Suprapubic skin (tissue), 4 donors: ENCODE measurements around the gene ZNF462. TPM values are rescaled to one million over a fixed set of nuclear protein-coding genes. Genes with fewer than 3 reads are reported as not detected.

Source experiments
- DNase-seq, 2 donors: peaks; one replicate each; pipeline ENCODE4 v3.0.0-alpha.2; 2019; ENCODE audit warnings: low spot score in 2 of 2
- H3K27ac ChIP-seq: fragments of 200-600 bp; sonication (generic); one replicate; pipeline ENCODE4 v1.5.1; 2019
- H3K27me3 ChIP-seq: fragments of 200-600 bp; sonication (generic); one replicate; pipeline ENCODE4 v1.5.1; 2019
- H3K36me3 ChIP-seq: fragments of 200-600 bp; sonication (generic); one replicate; pipeline ENCODE4 v1.5.1; 2019
- H3K4me1 ChIP-seq: fragments of 200-600 bp; sonication (generic); one replicate; pipeline ENCODE4 v1.5.1; 2019
- H3K4me3 ChIP-seq: fragments of 200-600 bp; sonication (generic); one replicate; pipeline ENCODE4 v1.5.1; 2019; ENCODE audit warnings: mild to moderate bottlenecking
- H3K9me3 ChIP-seq: fragments of 200-600 bp; sonication (generic); one replicate; pipeline ENCODE4 v1.5.1; 2019
- EP300 ChIP-seq: sonication (generic); formaldehyde crosslinking; IDR thresholded peaks from one replicate; pipeline ENCODE4 v1.6.1; 2017; ENCODE audit warnings: antibody characterized with exemption
- POLR2A ChIP-seq, 2 donors: fragments of 450-650 bp; IDR thresholded peaks; one replicate each; pipeline ENCODE4 v1.6.1; 2017; ENCODE audit warnings: antibody characterized with exemption in 2 of 2, mild to moderate bottlenecking in 2 of 2, moderate library complexity in 2 of 2
- POLR2AphosphoS5 ChIP-seq, 3 donors: sonication (generic); formaldehyde crosslinking; IDR thresholded peaks; one replicate each; pipeline ENCODE4 v1.6.1; 2017; ENCODE audit warnings: antibody characterized with exemption in 3 of 3
- WGBS: methylation state at CpG from one replicate; pipeline ENCODE4 v1.1.5; 2018; 5-methylcytosine and 5-hydroxymethylcytosine counted together
- total RNA-seq, 4 donors: library from RNA; depleted of rRNA; stranded (reverse); fragments of >200 nt; gene quantifications; one replicate each; pipeline ENCODE4 v1.1.0, GENCODE V29; 2016
- TF ChIP-seq, protein P1 (sequence below), 2 donors: fragments of 200-600 bp in 1 of 2; fragments of 450-650 bp in 1 of 2; sonication (generic) in 1 of 2; IDR thresholded peaks; one replicate each; pipeline ENCODE4 v1.5.1; 2016 to 2019; ENCODE audit warnings: antibody characterized with exemption in 2 of 2, mild to moderate bottlenecking in 1 of 2, moderate library complexity in 1 of 2

Gene ZNF462
- total RNA-seq, 4 donors from 2014 or later = 16.4 to 35.2 (median 29.7) TPM

- Histone ChIP-seq H3K4me3 (no peak overlapping the region), H3K27ac (peak overlapping the region; percentile 78), H3K36me3 (peaks cover 12% of the 10 kb centered on the region), H3K27me3 (no peaks in the 10 kb centered on the region), H3K9me3 (no peaks in the 10 kb centered on the region), H3K4me1 (peaks cover 41% of the 10 kb centered on the region)
- no peak for DNase-seq
- 95% methylated on average over 4 of the region's 4 CpGs for WGBS
- TF ChIP-seq POLR2AphosphoS5 (IDR thresholded peaks at IDR 0.05) = no peak
- TF ChIP-seq EP300 = no peak
- TF ChIP-seq POLR2A (IDR thresholded peaks at IDR 0.05) = no peak
- TF ChIP-seq, protein P1, sequence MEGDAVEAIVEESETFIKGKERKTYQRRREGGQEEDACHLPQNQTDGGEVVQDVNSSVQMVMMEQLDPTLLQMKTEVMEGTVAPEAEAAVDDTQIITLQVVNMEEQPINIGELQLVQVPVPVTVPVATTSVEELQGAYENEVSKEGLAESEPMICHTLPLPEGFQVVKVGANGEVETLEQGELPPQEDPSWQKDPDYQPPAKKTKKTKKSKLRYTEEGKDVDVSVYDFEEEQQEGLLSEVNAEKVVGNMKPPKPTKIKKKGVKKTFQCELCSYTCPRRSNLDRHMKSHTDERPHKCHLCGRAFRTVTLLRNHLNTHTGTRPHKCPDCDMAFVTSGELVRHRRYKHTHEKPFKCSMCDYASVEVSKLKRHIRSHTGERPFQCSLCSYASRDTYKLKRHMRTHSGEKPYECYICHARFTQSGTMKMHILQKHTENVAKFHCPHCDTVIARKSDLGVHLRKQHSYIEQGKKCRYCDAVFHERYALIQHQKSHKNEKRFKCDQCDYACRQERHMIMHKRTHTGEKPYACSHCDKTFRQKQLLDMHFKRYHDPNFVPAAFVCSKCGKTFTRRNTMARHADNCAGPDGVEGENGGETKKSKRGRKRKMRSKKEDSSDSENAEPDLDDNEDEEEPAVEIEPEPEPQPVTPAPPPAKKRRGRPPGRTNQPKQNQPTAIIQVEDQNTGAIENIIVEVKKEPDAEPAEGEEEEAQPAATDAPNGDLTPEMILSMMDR (IDR thresholded peaks at IDR 0.05) = no peak
These were observed 57.1 kb downstream of the ZNF462 start for GRCh38 chr9:106920091-106920490.

DNA sequence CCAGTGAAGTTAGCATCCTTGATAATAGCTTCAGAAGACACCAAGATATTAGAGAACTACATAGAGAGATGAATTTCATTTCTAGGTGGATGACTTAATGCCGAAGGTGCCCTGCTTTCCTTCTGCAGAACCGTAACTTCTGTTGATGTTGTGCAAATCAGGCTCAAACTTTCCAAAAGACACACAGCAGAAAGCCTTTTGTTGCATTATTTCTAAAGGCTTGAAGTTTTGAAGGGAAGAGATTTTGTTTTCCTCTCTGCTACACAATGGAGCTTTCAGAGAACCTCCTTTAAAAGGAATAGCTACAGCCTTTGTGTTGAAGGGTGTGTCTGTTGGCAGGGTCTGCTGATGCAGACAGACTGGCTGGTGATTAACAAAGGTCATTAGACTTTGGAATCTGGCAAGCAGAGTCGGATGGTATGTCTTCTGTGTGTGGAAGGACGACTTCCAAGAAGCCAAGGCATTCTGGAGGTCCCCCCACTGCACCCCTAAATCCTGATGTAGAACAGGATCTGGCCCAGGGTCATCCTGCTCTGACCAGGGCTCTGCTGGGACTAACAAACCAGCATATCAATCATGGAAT, 57.8 kb downstream of the ZNF462 start:
- no peaks in the 10 kb centered on the region for H3K27me3 ChIP-seq
- WGBS = 28% methylated on average over 4 of the region's 4 CpGs

GRCh38 chr9:106921341-106921899, 58.5 kb downstream of the ZNF462 start:
- Histone ChIP-seq H3K27me3 (no peaks in the 10 kb centered on the region), H3K4me3 (peak overlapping the region; percentile 9), H3K4me1 (peaks cover 40% of the 10 kb centered on the region), H3K36me3 (peaks cover 25% of the 10 kb centered on the region), H3K9me3 (no peaks in the 10 kb centered on the region), H3K27ac (peak overlapping the region; percentile 78)
- no peak for DNase-seq
- TF ChIP-seq, protein P1 (IDR thresholded peaks at IDR 0.05) = no peak
- 26% methylated on average over 3 of the region's 3 CpGs for WGBS

More for the DNA sequence above, 57.8 kb downstream of the ZNF462 start:
- peaks cover 19% of the 10 kb centered on the region for H3K36me3 ChIP-seq
- TF ChIP-seq, protein P1 (IDR thresholded peaks at IDR 0.05) = no peak
- no peak for TF ChIP-seq POLR2A (IDR thresholded peaks at IDR 0.05)
- peak overlapping the region; percentile 78 for H3K27ac ChIP-seq
- DNase-seq = no peak
- H3K4me3 ChIP-seq = peak overlapping the region; percentile 9
- H3K4me1 ChIP-seq = peaks cover 41% of the 10 kb centered on the region
- no peaks in the 10 kb centered on the region for H3K9me3 ChIP-seq

DNA sequence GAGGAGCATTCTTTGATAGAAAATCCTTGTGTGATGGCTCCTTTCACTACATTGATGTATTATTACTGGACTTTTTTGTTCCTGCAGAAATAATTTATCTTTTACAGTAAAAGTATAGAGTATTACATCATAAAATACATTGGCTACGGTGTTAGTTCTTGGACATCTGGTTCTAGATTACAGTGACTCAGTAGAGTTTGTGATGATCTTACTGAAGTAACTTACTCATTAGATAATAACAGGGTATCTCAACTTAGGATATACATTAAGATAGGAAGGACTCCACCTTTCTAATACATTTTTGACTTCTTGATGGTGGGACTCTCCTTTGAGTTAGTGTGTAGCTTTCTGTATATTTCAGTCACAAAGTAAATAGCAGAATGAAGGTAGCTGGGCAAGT, 59.1 kb downstream of the ZNF462 start:
- WGBS = 39% methylated on average over 1 of the region's 1 CpG
- H3K4me3 ChIP-seq = peak overlapping the region; percentile 9
- DNase-seq = no peak

GRCh38 chr9:106925392-106925791, 62.4 kb downstream of the ZNF462 start:
- WGBS = 93% methylated on average over 4 of the region's 7 CpGs

More for the DNA sequence above, 59.1 kb downstream of the ZNF462 start:
- Histone ChIP-seq H3K4me1 (peaks cover 35% of the 10 kb centered on the region), H3K27me3 (no peaks in the 10 kb centered on the region), H3K9me3 (no peaks in the 10 kb centered on the region), H3K36me3 (peaks cover 31% of the 10 kb centered on the region), H3K27ac (peak overlapping the region; percentile 78)
- TF ChIP-seq POLR2AphosphoS5 (IDR thresholded peaks at IDR 0.05) = no peak
- no peak for TF ChIP-seq EP300
- no peak for TF ChIP-seq POLR2A (IDR thresholded peaks at IDR 0.05)
- TF ChIP-seq, protein P1 (IDR thresholded peaks at IDR 0.05) = no peak

More at GRCh38 chr9:106925392-106925791, 62.4 kb downstream of the ZNF462 start:
- no peak overlapping the region for H3K4me3 ChIP-seq
- no peaks in the 10 kb centered on the region for H3K27me3 ChIP-seq
- H3K9me3 ChIP-seq = no peaks in the 10 kb centered on the region
- peaks cover 58% of the 10 kb centered on the region for H3K36me3 ChIP-seq
- TF ChIP-seq, protein P1 (IDR thresholded peaks at IDR 0.05) = no peak
- no peak for TF ChIP-seq EP300
- no peak for TF ChIP-seq POLR2AphosphoS5 (IDR thresholded peaks at IDR 0.05)
- TF ChIP-seq POLR2A (IDR thresholded peaks at IDR 0.05) = no peak
- H3K27ac ChIP-seq = no peak overlapping the region
- peaks cover 24% of the 10 kb centered on the region for H3K4me1 ChIP-seq
- no peak for DNase-seq
